GM23338 (cell line): ENCODE results near the gene ANKH.

Experiments used
- CREB1 ChIP-seq: fragments of 250-450 bp; sonication (Bioruptor Pico); IDR thresholded peaks from 2 replicates; pipeline ENCODE4 v1.5.0; 2020; ENCODE audit warnings: low read depth, mild to moderate bottlenecking, moderate library complexity
- CTCF ChIP-seq, 2 experiments: fragments of 200-600 bp in 1 of 2; sonication (generic) in 1 of 2; conservative IDR thresholded peaks; 2 replicates each; pipeline versions ENCODE4 v1.5.1 to v1.6.1; 2016 to 2017; ENCODE audit warnings: antibody characterized with exemption in 2 of 2, low read depth in 2 of 2, mild to moderate bottlenecking in 2 of 2, moderate library complexity in 1 of 2
- POLR2AphosphoS5 ChIP-seq: IDR thresholded peaks from 2 replicates; pipeline ENCODE4 v1.6.1; 2016; ENCODE audit warnings: antibody characterized with exemption, low read depth

GRCh38 chr5:14730881-14731280, 140.7 kb downstream of the ANKH start:
- TF ChIP-seq CTCF (conservative IDR thresholded peaks at IDR 0.05; ENCODE audit: low read depth in 2 of 2): no peak; a peak in 1 of 4 replicates
- no peak for TF ChIP-seq CREB1 (CRISPR knock-in tag)
- TF ChIP-seq POLR2AphosphoS5: no peak
